Stimulated activated CD8-positive, alpha-beta memory T cell treated with anti-CD3 and anti-CD28 coated beads, Interleukin-12 subunit alpha, Interleukin-12 subunit beta, amount 100 ng/mL, for 24 hours (primary cell): ENCODE results near the gene JARID2.

Source experiments
- DNase-seq: peaks from one replicate; pipeline ENCODE4 v3.0.0-alpha.2; 2020; ENCODE audit errors: extremely low read depth

JARID2 gene

DNA sequence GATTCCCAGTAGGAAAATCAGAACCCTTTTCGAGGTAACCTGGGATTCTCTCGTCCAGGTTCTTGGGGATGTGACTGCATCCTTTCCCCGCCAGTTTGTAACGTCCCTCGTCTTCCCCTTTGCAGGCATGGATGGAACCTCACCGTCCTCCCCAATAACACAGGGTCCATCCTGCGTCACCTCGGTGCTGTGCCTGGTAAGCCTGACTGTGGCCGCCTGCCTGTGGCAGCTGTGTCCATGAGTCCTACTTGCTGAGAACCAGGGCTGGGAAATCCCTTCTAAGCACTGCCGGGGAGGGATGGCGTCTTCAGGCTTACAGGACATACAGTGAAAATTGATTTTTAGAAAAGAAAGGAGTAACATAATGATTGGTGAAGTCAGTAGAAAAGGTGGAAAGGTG, 261.4 kb downstream of the JARID2 start:
- DNase-seq: no peak

DNA sequence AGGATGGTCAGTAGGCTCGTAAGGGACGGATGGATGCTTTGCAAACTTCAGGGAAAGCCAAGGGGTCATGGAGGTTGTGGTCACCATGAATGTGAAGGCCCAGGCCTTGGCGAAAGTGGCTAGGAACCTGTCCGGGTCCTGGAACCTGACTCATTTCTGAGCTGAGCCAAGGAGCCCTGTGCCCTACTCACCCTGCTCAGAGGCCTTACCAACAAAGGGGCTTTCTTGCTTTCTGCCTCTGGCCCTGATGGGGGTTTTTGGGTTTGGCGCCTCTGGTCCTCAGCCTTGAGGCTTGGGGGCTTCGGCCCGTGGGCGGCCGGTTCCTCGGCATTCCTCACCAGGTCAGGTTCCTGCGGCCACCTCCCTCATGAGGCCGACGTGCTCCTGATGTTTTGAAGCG, 261.9 kb downstream of the JARID2 start:
- no peak for DNase-seq

GRCh38 chr6:15508441-15508871, 262.6 kb downstream of the JARID2 start:
- DNase-seq: no peak

- no peak for DNase-seq
Measured at GRCh38 chr6:15508931-15509330, 263.1 kb downstream of the JARID2 start.

GRCh38 chr6:15509335-15509933, 263.6 kb downstream of the JARID2 start:
- DNase-seq: no peak

DNA sequence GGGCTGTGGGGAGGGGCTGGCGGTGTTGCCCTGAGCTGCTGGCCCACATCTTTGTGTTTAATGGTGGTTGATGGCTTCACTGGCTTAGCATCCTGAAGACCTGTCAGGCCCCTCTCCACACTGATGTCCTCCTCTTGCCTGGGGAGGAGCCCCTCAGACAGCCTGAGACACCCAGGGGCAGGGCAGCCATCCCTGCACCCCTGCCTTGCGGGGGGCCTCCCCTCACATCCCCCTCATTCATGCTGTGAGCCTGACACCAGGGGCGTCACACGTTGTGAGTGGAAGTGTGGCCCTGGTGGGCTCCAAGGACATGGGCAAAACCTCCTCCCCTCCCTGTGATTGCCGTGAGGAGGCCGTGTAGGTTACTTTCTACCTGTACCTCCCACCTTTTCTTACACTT, 264.3 kb downstream of the JARID2 start:
- DNase-seq: no peak

DNA sequence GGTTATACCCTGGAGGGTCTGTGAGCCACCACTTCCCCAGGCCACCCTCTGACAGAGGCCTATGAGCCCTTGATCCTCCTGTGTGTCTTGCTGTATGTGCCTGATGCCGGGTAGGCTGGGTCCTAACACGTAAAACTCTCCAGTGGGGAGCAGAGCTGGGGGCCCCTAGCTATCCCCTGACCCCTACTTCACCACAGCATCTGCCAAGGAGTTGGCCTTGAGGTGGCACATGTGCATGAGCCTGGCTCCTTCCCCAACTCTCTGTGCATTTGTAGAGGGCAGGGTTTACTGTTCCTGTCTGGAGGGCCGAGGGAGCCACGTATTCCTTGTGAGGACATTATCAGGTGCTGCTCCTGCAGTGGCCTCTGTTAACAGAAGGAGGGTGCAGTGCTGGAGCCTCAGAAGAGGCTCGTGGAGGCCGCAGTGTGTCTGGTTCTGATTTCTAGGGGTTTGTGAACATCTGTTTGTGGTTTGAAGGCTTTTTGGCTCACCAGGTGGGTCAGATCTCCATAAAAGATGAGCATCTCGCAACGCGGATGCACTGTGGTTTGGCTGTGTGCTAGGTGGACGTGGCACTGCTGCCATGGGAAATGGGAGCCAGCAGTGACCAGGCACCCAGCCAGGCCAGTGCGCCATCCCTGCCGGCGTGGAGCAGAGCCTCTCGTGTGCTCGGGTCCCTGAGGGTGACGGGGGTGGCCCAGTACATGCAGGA, 264.8 kb downstream of the JARID2 start:
- no peak for DNase-seq

DNA sequence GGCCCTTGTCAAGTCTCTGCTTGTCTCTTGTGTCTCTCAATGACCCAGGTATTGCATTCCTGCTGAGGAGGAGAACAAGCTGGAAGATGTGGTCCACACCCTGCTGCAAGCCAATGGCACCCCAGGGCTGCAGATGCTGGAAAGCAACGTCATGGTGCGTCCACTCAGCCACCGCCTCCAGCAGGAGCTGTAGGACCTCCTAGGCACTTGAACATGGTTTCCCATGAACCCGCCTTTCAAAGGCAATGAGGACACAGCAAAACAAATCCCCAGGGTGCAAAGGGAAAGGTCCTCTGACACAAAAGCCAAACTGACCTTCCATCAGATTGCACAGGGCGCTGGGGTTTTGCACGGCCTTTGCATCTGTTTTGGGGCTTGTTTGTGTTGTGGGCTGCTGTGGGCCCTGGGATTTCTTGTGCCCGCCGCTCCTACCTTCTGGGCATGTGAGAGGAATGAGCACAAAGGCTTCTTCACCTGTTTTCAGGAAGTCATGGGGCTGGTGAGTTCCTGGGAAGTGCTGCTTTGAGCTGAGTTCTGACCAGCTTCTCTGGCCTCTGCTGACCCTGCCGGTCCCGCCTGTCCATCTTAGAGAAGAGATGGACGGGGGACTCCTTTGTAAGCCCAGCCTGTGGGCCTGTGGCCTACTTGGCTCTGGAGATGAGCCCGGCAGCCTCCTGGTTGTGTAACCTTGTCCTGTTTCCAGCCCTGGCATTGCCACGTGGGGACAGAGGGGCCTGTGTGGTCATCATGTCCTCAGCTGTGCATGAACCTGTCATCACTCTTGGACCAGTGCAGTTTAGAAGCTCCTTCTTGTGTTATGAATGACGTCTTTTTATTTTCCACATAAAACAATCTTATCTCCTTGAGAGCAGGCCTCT, 265.6 kb downstream of the JARID2 start:
- DNase-seq: no peak

DNA sequence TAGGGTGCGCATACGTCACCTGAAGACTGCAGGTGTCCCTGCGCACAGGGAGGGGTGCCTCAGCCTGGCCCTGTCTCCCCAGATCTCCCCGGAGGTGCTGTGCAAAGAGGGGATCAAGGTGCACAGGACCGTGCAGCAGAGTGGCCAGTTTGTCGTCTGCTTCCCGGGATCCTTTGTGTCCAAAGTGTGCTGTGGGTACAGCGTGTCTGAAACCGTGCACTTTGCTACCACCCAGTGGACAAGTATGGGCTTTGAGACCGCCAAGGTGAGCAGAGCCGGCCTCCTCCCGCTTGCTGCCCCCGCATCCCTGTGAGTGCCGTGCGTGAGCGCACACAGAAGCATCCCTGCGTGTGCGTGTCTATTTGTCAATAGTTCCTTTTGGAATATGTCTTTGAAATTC, 266.3 kb downstream of the JARID2 start:
- DNase-seq: no peak

DNA sequence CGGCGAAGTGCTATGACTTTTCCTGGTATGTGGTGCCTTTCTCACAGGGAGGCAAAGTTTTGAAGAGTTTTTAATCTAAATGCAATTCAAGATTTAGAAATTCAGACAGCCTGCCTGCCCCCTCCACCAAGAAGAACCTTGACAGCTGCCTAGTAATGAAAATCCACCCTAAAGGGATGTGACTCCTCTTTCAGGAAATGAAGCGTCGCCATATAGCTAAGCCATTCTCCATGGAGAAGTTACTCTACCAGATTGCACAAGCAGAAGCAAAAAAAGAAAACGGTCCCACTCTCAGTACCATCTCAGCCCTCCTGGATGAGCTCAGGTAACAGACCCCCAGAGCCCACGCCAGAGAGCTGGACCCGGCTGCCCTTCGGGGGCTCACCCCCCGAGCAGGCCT, 266.9 kb downstream of the JARID2 start:
- no peak for DNase-seq

GRCh38 chr6:15513131-15513771, 267.4 kb downstream of the JARID2 start:
- no peak for DNase-seq

GRCh38 chr6:15513801-15514711, 268.2 kb downstream of the JARID2 start:
- DNase-seq: no peak

- no peak for DNase-seq
Measured at GRCh38 chr6:15515226-15515625, 269.4 kb downstream of the JARID2 start.

DNA sequence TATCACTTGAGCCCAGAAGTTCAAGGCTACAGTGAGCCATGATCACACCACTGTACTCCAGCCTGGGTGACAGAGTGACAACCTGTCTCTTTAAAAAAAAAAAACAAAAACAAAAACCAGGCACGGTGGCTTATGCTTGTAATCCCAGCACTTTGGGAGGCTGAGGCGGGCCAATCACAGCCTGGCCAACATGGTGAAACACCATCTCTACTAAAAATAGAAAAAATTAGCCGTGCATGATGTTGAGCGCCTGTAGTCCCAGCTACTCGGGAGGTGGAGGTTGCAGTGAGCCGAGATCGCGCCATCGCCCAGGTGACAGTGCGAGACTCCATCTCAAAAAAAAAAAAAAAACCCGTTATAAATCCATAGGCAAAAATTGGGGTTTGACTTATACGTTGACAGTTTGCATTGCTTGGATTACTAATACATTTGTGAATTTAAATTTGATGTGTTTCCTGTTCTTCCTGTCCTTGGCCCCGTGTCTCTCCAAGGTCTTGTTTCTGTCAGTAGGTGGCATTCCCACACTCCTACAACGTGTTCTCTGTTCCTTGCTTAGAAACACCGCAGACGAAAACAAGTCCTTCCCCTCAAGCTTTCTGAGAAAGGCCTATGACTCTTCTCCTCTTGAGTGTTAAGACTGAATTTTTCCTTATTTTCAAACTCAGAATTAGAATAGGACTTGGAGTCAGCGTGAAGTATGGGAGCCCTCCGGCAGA, 269.9 kb downstream of the JARID2 start:
- no peak for DNase-seq

- no peak for DNase-seq
Measured at GRCh38 chr6:15516378-15516777, 270.5 kb downstream of the JARID2 start.

DNA sequence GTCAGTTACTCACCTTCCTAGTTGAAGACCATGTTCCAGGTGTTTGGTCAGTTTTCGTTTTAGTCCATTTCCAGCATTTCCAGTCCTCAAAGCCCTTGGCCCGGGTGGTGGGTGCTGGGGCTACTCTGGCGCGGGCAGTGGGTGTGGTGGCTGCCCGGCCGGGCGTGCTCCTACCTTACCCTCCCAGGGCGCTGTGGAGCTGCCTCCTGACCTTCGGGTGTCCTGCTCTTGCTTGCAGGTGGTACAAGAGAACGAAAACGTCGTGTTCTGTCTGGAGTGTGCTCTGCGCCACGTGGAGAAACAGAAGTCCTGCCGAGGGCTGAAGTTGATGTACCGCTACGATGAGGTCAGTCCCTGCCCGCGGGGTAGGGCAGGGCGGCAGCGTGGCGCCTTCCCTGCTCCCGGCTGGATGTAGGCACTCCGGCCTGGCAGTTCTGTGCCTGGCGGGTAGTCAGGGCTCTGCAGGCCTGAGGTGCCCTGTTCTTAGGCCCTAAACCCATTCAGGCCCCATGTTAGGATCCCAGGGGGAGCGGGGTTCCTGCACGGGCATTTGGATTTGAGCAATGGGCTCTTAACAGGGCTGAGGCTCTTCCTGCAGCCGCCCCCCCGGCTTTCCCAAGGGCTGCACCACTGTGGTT, 271.2 kb downstream of the JARID2 start:
- no peak for DNase-seq

DNA sequence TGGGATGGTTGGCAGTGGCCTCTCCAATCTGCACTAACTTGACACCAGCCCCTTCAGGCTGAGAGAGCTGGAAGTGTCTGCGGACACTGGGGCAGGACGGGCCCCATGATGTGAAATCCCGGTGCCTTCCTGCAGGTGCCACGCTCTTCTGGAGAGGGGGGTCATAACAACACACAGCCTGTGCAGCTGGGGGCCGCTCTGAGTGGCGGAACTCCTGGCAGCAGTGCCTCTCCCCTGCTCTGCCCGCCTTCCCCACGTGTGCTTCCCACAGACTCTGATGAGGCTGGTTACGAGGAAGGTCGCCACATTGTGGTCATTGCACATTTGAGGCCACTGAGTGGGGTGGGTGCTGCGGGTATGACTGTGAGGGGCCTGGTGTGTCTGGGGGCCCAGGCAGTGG, 271.7 kb downstream of the JARID2 start:
- no peak for DNase-seq

- no peak for DNase-seq
Measured at GRCh38 chr6:15518057-15518456, 272.2 kb downstream of the JARID2 start.

- DNase-seq: no peak
Measured at GRCh38 chr6:15518878-15519277, 273.0 kb downstream of the JARID2 start.

DNA sequence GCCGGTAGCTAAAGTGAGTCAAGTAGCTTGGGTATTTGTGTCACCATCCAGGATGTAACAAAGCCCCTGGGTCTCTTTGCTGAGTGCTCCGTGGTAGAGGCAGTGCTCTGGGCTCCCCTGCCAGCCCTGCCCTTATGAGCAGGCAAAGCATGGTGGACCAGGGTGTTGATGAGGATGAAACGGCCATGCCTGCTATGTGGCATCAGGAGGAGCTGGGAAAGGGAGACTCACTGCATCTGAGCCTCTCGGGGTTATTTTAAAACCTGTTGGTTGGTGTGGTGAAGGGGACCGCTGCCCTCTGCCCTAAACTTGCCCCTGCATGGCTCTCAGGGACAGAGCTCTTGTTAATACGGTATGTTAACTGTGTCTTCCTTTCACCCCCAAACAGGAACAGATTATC, 273.8 kb downstream of the JARID2 start:
- DNase-seq: no peak
